Thyroid gland (tissue), 4 donors: ENCODE measurements around the gene AMFR. TPM values are rescaled to one million over a fixed set of nuclear protein-coding genes. Genes with fewer than 3 reads are reported as not detected.

ENCODE experiments used
- DNase-seq, 2 donors: peaks; one replicate each; pipeline ENCODE4 v3.0.0-alpha.2; 2019
- H3K27ac ChIP-seq, 3 donors: fragments of 200-600 bp; sonication (generic); 1 replicate in 2 of 3; 2 replicates in 1 of 3; pipeline ENCODE4 v1.5.1; 2016 to 2019; ENCODE audit warnings: mild to moderate bottlenecking in 1 of 3, moderate library complexity in 1 of 3
- H3K27me3 ChIP-seq: fragments of 200-600 bp; sonication (generic); one replicate; pipeline ENCODE4 v1.5.1; 2019
- H3K36me3 ChIP-seq, 2 donors: fragments of 200-600 bp; sonication (generic); one replicate each; pipeline ENCODE4 v1.5.1; 2016 to 2019
- H3K4me1 ChIP-seq, 2 donors: fragments of 200-600 bp; sonication (generic); one replicate each; pipeline ENCODE4 v1.5.1; 2017 to 2019
- H3K4me3 ChIP-seq, 3 donors: fragments of 200-600 bp; sonication (generic); replicated peaks in 1 of 3; 1 replicate in 2 of 3; 2 replicates in 1 of 3; pipeline ENCODE4 v1.5.1; 2016; ENCODE audit warnings: mild to moderate bottlenecking in 1 of 3
- H3K9me3 ChIP-seq: fragments of 200-600 bp; sonication (generic); one replicate; pipeline ENCODE4 v1.5.1; 2017
- CTCF ChIP-seq, 6 experiments: fragments of 200-600 bp in 3 of 6; fragments of 450-650 bp in 3 of 6; sonication (generic) in 3 of 6; IDR thresholded peaks; one replicate each; pipeline ENCODE4 v1.5.1; 2016 to 2019; ENCODE audit warnings: antibody characterized with exemption in 6 of 6, mild to moderate bottlenecking in 2 of 6, inconsistent platforms in 1 of 6, moderate library complexity in 1 of 6
- POLR2A ChIP-seq, 2 donors: fragments of 450-650 bp; IDR thresholded peaks; one replicate each; pipeline ENCODE4 v1.6.1; 2017; ENCODE audit warnings: antibody characterized with exemption in 2 of 2, mild to moderate bottlenecking in 2 of 2, moderate library complexity in 1 of 2
- WGBS, 2 donors: methylation state at CpG; one replicate each; pipeline ENCODE4 v1.1.5; 2017; 5-methylcytosine and 5-hydroxymethylcytosine counted together
- intact Hi-C: fragments of 100-400 bp; cut with DNase I; formaldehyde crosslinking; loops from one replicate; pipeline ENCODE4 v1.15.1; 2023
- total RNA-seq, 4 donors: library from RNA; depleted of rRNA; stranded (reverse); fragments of >200 nt; gene quantifications; one replicate each; pipeline ENCODE4 v1.2.3, GENCODE V29; 2016

Gene AMFR
- total RNA-seq, 4 donors from 2014 or later, result 130 to 167 (median 146) TPM

GRCh38 chr16:56424791-56425438 is 430 bp downstream of the AMFR start:
- no peak for TF ChIP-seq POLR2A (IDR thresholded peaks at IDR 0.05)
- H3K4me1 ChIP-seq, result peaks cover 35 to 48% of the 10 kb centered on the region in 2 donors
- no peaks in the 10 kb centered on the region for H3K27me3 ChIP-seq
- intact Hi-C loops, result no loop called here
- H3K27ac ChIP-seq, result peak overlapping the region; percentile 55 to 80 (median 72)
- DNase-seq, result peak; percentile 20 to 30
- H3K4me3 ChIP-seq, result peak overlapping the region; percentile 56 to 95 (median 83)
- H3K9me3 ChIP-seq, result no peaks in the 10 kb centered on the region
- 0 to 2% methylated on average over 11 to 18 of the region's 79 CpGs for WGBS, 2 donors
- no peaks in the 10 kb centered on the region for H3K36me3 ChIP-seq

- intact Hi-C loops, result no loop called here
- Histone ChIP-seq H3K36me3 (no peaks in the 10 kb centered on the region), H3K4me1 (peaks cover 35 to 45% of the 10 kb centered on the region in 2 donors), H3K27me3 (no peaks in the 10 kb centered on the region), H3K27ac (peak overlapping the region in 2 of 3 donors; percentile 72 to 80), H3K9me3 (no peaks in the 10 kb centered on the region), H3K4me3 (peak overlapping the region; percentile 56 to 95 (median 83))
- DNase-seq, result peak in 1 of 2 donors; percentile 8
- WGBS, 2 donors, result 2 to 5% methylated on average over 16 of the region's 16 CpGs
- TF ChIP-seq POLR2A (IDR thresholded peaks at IDR 0.05), result no peak
- no peak for TF ChIP-seq CTCF (IDR thresholded peaks at IDR 0.05)
These were observed 961 bp downstream of the AMFR start for GRCh38 chr16:56424404-56424764.

DNA sequence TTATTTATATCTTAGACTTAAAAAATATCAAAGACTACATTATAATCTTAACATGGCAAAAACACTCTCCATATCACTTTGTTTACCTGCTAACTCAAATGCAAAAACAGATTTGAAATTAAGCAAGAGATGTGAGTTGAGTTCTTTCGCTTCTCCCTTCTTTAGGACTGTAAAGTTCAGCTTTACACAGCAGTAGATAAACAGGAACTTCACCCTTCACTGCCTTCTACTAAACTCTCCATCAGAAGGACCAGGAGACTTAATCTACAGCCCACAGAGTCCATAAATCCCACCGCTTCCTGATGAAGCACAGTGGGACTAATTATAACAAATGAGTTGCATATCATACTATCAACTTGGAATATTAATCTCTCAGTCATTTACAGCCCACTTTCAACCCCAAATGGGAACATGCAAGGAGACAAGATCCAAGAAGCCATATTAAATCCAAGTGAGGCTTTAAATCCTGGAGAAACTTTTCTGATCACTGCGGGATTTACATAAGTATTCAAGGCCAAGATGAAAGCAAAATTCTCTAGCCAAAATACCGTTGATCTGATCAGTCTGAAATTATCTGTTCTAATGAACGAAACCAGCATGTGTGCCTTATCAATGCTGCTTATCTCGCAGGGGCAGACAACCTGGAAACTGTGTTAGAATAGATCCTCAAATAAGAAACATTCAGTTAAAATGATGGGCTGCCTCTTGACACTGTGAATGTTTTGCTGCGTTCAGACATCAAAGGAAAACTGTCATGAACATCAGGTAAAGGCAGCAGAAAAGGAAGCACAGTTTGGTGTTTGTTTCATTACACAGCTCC is 1.6 kb downstream of the AMFR start:
- H3K27ac ChIP-seq, result peak overlapping the region in 1 of 3 donors; percentile 72
- intact Hi-C loops, result no loop called here
- 51 to 55% methylated on average over 7 of the region's 7 CpGs for WGBS, 2 donors
- peaks cover 32 to 43% of the 10 kb centered on the region in 2 donors for H3K4me1 ChIP-seq
- H3K4me3 ChIP-seq, result peak overlapping the region in 2 of 3 donors; percentile 56 to 95
- DNase-seq, result no peak
- no peaks in the 10 kb centered on the region for H3K9me3 ChIP-seq
- H3K36me3 ChIP-seq, result no peaks in the 10 kb centered on the region
- no peak for TF ChIP-seq CTCF (IDR thresholded peaks at IDR 0.05)
- no peak for TF ChIP-seq POLR2A (IDR thresholded peaks at IDR 0.05)
- no peaks in the 10 kb centered on the region for H3K27me3 ChIP-seq

DNA sequence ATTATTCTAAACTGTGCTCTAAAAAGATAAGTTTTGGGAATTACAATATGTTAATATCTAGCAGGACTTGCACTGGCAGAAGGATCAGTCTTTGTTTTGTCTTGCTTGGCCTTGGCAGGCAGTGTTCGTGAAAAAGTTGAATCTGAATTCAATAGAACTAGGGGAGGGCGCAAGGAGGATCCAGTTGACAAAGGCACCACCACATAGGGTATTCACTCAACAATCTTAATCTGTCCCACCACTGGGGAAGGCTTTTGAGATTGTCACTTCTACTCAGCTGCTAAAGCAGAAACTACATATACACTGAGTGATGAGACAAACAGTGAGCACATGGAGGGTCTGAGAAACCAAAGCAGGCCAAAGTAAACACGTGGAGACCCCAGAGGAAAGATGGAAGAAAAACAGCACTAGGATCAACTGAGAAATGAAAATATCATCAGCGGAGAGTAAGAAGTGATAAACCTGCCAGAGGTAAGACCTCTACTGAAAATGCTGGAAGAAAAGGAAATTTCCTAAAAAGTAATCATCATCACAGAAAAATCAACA is 2.4 kb downstream of the AMFR start:
- Histone ChIP-seq H3K27ac (no peak overlapping the region), H3K36me3 (no peaks in the 10 kb centered on the region), H3K4me1 (peaks cover 32 to 43% of the 10 kb centered on the region in 2 donors), H3K27me3 (no peaks in the 10 kb centered on the region), H3K4me3 (no peak overlapping the region), H3K9me3 (no peaks in the 10 kb centered on the region)
- 78 to 86% methylated on average over 4 of the region's 4 CpGs for WGBS, 2 donors
- no peak for TF ChIP-seq POLR2A (IDR thresholded peaks at IDR 0.05)
- no peak for TF ChIP-seq CTCF (IDR thresholded peaks at IDR 0.05)
- no peak for DNase-seq
- intact Hi-C loops, result no loop called here

- Histone ChIP-seq H3K36me3 (no peaks in the 10 kb centered on the region), H3K9me3 (no peaks in the 10 kb centered on the region), H3K4me1 (peaks cover 32 to 43% of the 10 kb centered on the region in 2 donors), H3K4me3 (no peak overlapping the region), H3K27ac (no peak overlapping the region), H3K27me3 (no peaks in the 10 kb centered on the region)
- no peak for TF ChIP-seq CTCF (IDR thresholded peaks at IDR 0.05)
- TF ChIP-seq POLR2A (IDR thresholded peaks at IDR 0.05), result no peak
- WGBS, 2 donors, result 81 to 83% methylated on average over 5 of the region's 5 CpGs
- intact Hi-C loops, result no loop called here
- DNase-seq, result peak in 1 of 2 donors; percentile 24
These were observed 3.2 kb downstream of the AMFR start for GRCh38 chr16:56421976-56422669.
